OCI-M2 (cell line): ENCODE measurements around the gene PAX7.
"Not testable (repeated sequence)": the region's sequence is repeated elsewhere in the genome, so short reads cannot be mapped to it uniquely, and the experiment has no call there.

Source experiments
- DNase-seq: peaks from one replicate; lab custom pipeline; 2025; ENCODE audit not compliant: unreplicated experiment; lab: John Stamatoyannopoulos, UW

Gene PAX7

DNA sequence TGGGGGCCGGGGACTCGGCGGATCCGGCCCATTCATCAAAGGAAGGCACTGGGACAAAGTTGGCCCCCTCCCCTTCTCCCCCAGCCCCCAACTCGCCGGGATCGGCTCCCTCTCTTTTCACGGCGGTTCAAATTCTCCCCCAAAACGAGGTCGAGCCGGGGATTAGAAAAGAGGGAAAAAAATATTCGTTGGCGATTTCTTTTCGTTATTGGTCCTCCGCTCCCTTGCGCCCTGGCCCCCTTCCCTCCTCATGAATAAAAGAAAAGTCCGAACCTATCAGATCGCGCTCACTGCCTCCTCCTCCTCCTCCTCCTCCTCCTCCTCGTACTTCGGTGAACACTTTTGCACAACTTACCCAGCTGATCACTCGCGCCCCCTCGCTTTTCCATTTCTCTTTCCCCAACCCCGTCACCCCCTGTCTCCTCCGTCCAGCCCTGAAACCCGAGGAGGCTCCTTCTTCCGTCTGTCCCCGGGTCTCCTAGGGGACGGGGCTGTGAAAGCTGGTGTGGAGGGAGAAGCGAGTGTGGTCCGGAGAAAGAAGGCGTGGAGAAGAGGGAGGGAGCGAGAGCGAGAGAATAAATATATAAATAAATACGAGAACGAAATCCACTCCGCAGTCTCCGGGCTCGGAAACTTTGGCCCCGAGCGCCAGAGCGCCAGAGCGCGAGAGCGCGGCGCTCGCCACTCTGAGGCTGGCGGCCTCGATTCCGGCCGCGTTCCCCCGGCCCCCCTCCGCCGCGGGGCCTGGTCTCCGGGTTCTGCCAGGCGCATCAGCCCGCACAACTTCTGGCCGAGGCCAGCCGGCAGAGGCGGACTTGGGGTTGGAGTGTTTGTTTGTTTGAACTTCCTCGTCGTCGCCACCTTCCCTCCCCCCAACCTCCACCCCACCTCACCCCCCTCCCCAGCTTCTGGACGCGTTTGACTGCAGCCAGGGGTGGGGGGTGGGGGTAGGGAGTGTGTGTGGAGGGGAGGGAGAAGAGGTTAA, at the start of gene PAX7:
Gene PAX7, plus strand, starts transcription at position 336 of the 985 bp plus-strand sequence. CDS start 758 bp downstream, outside the sequence.
- DNase-seq, result no peak

GRCh38 chr1:18581420-18581880, 49.2 kb upstream of the PAX7 start:
- DNase-seq, result no peak

DNA sequence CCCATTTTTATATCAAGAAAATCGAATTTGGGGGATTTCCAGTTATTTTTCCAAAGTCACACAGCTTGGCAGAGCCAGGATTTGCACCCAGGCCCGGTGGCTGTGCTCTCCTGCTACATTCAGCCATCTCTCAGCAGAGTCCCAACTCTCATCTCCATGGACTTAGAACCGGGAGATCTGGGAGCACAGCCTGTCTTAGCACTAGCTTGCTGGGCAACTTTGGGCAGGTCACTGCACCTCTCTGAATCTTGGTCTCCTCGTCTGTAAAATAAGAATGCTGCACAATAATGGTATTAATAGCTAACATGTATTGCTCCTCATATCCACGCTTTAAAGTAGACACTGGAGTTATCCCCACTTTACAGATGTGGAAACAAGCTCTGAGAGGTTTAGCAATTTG, 47.8 kb upstream of the PAX7 start:
- DNase-seq, result no peak

DNA sequence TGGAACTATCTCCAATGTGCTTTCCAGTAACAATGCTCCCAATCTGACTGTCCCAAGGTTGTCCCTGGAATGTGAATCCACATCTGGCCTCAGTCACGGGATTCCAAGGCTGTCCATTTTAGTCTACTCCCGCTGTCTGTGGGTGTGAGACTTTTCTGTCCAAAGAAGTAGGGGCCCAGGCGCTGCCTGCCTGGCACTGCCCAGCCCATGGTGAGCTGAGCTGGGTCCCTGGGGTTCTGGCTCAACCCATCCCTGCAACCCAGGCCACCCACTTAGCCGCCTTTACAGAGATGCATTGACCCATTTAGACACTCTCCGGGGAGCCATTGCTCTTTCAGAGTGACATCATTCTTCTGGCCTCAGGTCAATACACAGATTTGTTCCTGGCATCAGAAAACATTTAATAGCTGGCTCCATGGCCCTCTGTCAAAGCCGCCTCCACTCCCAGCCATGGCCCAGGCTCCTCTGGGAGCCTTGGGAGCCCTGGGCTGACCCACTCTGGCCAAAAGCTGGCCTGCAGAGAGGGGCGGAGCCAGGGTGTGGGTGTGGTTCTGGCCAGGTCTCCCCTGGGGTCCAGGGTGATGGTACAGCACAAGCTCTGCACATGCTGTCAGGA, 47.2 kb upstream of the PAX7 start:
- DNase-seq, result no peak

GRCh38 chr1:18586016-18586415, 44.6 kb upstream of the PAX7 start:
- not testable (repeated sequence) for DNase-seq

DNA sequence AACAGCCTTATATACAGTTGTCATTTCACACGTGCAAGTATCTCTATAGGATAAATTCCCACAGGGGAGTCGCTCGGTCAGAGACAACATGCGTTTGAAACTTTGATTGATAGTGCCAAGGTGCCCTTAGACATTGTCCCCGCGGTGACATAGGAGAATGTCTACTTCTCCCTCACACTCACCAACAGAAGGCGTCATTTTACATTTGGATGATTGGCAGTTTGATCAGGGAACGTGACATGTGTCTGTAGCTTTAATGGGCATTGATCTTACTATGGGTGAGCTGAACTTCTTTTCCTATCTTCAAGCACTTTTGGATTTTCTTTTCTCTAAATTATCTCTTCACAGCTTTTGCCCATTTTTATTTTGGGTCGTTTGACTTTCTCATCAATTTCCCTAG, 42.6 kb upstream of the PAX7 start:
- DNase-seq, result no peak

DNA sequence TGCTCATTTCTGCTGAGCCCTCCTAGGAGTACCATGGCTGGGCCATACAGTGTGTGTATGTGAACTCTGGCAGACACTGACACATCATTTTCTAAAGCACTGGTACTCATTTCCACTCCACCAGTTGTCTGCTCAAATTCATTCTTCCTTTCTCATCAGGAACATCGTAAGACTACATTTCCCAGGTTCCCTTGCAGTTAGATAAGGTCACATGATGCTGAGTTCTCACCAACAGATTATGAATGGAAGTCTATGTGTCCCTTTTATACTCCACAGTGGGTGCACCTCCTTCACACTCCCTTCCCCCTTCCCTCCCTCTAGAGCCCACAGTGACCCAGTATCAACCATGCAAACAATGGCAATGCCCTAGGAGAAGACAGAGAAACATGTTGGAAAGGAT, 38.3 kb upstream of the PAX7 start:
- no peak for DNase-seq

DNA sequence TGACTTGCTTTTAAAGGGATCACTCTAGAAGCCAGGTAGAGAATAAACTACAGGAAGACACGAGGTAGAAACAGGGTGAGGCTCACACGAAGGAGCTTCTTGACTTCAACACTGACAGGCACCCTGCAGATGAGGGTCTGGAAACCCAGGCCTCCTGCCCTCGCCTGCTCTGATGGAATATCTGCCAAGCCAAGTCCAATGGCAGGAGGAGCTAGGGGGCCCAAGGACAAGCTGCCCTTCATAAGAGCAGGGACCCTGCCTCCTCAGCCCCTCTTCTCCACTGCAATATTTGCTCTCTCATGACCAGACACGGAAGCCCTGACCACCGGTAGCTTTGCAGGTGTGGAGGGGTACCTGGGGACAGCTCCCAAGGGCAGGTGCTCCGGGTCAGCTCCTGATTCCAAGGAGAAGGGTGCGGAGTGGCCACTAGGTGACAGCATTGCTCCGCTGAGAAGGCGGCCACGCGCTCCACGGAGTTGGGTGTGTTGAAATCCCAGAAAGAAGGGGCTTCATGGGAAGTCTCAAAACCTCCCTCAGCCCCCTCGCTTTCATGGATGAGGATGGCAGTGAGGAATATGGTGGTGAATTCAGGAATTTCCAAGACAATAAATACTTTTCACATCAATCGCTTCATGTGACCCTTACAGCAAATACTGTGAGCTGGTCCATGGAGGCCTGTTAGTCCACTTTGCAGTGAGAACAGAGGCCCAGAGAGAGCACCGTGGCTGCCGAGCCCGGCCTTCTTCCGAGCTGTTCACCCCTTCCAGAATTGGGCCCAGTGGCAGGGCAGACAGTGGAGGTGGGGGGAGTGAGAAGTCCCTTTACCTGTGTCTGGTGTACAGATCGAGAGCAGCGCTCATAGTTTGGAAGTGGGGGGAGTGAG, 33.2 kb upstream of the PAX7 start:
- DNase-seq, result no peak

GRCh38 chr1:18599086-18599485, 31.6 kb upstream of the PAX7 start:
- no peak for DNase-seq

GRCh38 chr1:18599704-18600103, 30.9 kb upstream of the PAX7 start:
- DNase-seq, result no peak

GRCh38 chr1:18602533-18603211, 28.0 kb upstream of the PAX7 start:
- no peak for DNase-seq

- DNase-seq, result no peak
Measured at GRCh38 chr1:18603212-18603852, 27.3 kb upstream of the PAX7 start.

GRCh38 chr1:18606443-18607288, 24.0 kb upstream of the PAX7 start:
- no peak for DNase-seq

- no peak for DNase-seq
Measured at GRCh38 chr1:18607289-18607760, 23.3 kb upstream of the PAX7 start.

GRCh38 chr1:18608534-18608933, 22.1 kb upstream of the PAX7 start:
- no peak for DNase-seq

- no peak for DNase-seq
Measured at GRCh38 chr1:18611311-18611710, 19.3 kb upstream of the PAX7 start.

GRCh38 chr1:18612073-18612472, 18.6 kb upstream of the PAX7 start:
- no peak for DNase-seq

- no peak for DNase-seq
Measured at GRCh38 chr1:18614069-18614735, 16.4 kb upstream of the PAX7 start.
